Upper lobe of left lung (tissue), 6 donors: ENCODE results near the gene EIF4G3. TPM values are rescaled to one million over a fixed set of nuclear protein-coding genes. Genes with fewer than 3 reads are reported as not detected.

ENCODE experiments used
- ATAC-seq, 2 donors: fragments of 200-7000 bp; cut with Tn5 transposase; one replicate each; pipeline ENCODE4 v1.9.1; 2022; ENCODE audit warnings: mild to moderate bottlenecking in 2 of 2, moderate library complexity in 2 of 2; ENCODE audit not compliant: low FRiP score in 2 of 2
- DNase-seq, 2 donors: peaks; one replicate each; pipeline ENCODE4 v3.0.0-alpha.2; 2019 to 2020
- H3K27ac ChIP-seq, 4 donors: fragments of 200-600 bp; sonication (generic); one replicate each; pipeline ENCODE4 v1.5.1; 2016 to 2019
- H3K27me3 ChIP-seq, 4 donors: fragments of 200-600 bp; sonication (generic); one replicate each; pipeline ENCODE4 v1.5.1; 2017 to 2019
- H3K36me3 ChIP-seq, 4 donors: fragments of 200-600 bp; sonication (generic); one replicate each; pipeline ENCODE4 v1.5.1; 2016 to 2019
- H3K4me1 ChIP-seq, 4 donors: fragments of 200-600 bp; sonication (generic); one replicate each; pipeline ENCODE4 v1.5.1; 2018 to 2019
- H3K4me3 ChIP-seq, 4 donors: fragments of 200-600 bp; sonication (generic); one replicate each; pipeline ENCODE4 v1.5.1; 2017 to 2019; ENCODE audit warnings: mild to moderate bottlenecking in 2 of 4, moderate library complexity in 1 of 4
- H3K9me3 ChIP-seq, 4 donors: fragments of 200-600 bp; sonication (generic); one replicate each; pipeline ENCODE4 v1.5.1; 2018 to 2019
- CTCF ChIP-seq, 6 experiments: fragments of 450-650 bp in 4 of 6; fragments of 200-600 bp in 2 of 6; sonication (generic) in 2 of 6; IDR thresholded peaks; one replicate each; pipeline ENCODE4 v1.5.1; 2016 to 2019; ENCODE audit warnings: antibody characterized with exemption in 6 of 6
- EP300 ChIP-seq, 4 donors: sonication (generic); formaldehyde crosslinking; IDR thresholded peaks; one replicate each; pipeline ENCODE4 v1.5.1; 2017; ENCODE audit warnings: antibody characterized with exemption in 4 of 4, control low read depth in 2 of 4
- POLR2A ChIP-seq, 4 donors: fragments of 450-650 bp; IDR thresholded peaks; one replicate each; pipeline ENCODE4 v1.5.1; 2016 to 2017; ENCODE audit warnings: antibody characterized with exemption in 4 of 4, mild to moderate bottlenecking in 2 of 4
- POLR2AphosphoS5 ChIP-seq, 2 donors: sonication (generic); formaldehyde crosslinking; IDR thresholded peaks; one replicate each; pipeline ENCODE4 v1.5.1; 2017; ENCODE audit warnings: antibody characterized with exemption in 2 of 2
- WGBS, 2 donors: methylation state at CpG; one replicate each; pipeline ENCODE4 v1.1.5; 2017 to 2018; 5-methylcytosine and 5-hydroxymethylcytosine counted together
- total RNA-seq, 6 donors: library from RNA; depleted of rRNA in 4 of 6; stranded (reverse); fragments of >200 nt in 4 of 6; gene quantifications; one replicate each; pipeline versions ENCODE4 v1.1.0 to v1.2.1, GENCODE V29; 2016 to 2021
- donor health status: DM: no; HTN: no; CAD: no; lungs with moderate emphysema.
- donor health status: DM: no; HTN: yes; CAD: no; lungs with severe emphysema.

Gene EIF4G3
- total RNA-seq, 6 donors from 2014 or later = 23.7 to 75.4 (median 38.3) TPM

- ATAC-seq (no peak), DNase-seq (no peak)
- Histone ChIP-seq H3K9me3 (no peaks in the 10 kb centered on the region), H3K27me3 (no peaks in the 10 kb centered on the region), H3K27ac (no peak overlapping the region), H3K4me3 (no peak overlapping the region), H3K4me1 (no peaks in the 10 kb centered on the region), H3K36me3 (no peaks in the 10 kb centered on the region)
- WGBS, 2 donors = 62 to 73% methylated on average over 2 of the region's 2 CpGs
- no peak for TF ChIP-seq POLR2AphosphoS5 (IDR thresholded peaks at IDR 0.05)
Observed at GRCh38 chr1:21115098-21115760, 61.5 kb downstream of the EIF4G3 start.

- no peaks in the 10 kb centered on the region for H3K27me3 ChIP-seq
- 74 to 85% methylated on average over 4 of the region's 4 CpGs for WGBS, 2 donors
- H3K27ac ChIP-seq = no peak overlapping the region
- H3K4me1 ChIP-seq = no peaks in the 10 kb centered on the region
- TF ChIP-seq POLR2A (IDR thresholded peaks at IDR 0.05) = no peak
- TF ChIP-seq POLR2AphosphoS5 (IDR thresholded peaks at IDR 0.05) = no peak
- no peak for TF ChIP-seq CTCF (IDR thresholded peaks at IDR 0.05)
- no peak for TF ChIP-seq EP300 (IDR thresholded peaks at IDR 0.05)
- no peaks in the 10 kb centered on the region for H3K9me3 ChIP-seq
- ATAC-seq (no peak), DNase-seq (no peak)
- no peaks in the 10 kb centered on the region for H3K36me3 ChIP-seq
- H3K4me3 ChIP-seq = no peak overlapping the region
Observed at GRCh38 chr1:21114431-21114830, 62.3 kb downstream of the EIF4G3 start.

DNA sequence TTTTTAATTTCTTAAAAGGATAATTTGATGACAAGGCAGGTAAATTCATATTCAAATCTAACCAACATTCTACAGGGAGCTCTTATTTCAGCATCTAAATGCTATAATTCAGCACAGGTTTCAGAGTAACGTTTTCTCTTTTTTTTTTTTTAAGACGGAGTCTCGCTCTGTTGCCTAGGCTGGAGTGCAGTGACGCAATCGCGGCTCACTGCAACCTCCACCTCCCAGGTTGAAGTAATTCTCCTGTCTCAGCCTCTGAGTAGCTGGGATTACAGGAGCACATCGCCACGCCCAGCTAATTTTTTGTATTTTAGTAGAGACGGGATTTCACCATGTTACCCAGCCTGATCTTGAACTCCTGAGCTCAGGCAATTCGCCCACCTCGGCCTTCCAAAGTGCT lies 66.5 kb downstream of the EIF4G3 start:
- no peaks in the 10 kb centered on the region for H3K36me3 ChIP-seq
- ATAC-seq = no peak
- no peak for TF ChIP-seq CTCF (IDR thresholded peaks at IDR 0.05)
- no peak for TF ChIP-seq POLR2AphosphoS5 (IDR thresholded peaks at IDR 0.05)
- no peak for TF ChIP-seq EP300 (IDR thresholded peaks at IDR 0.05)
- TF ChIP-seq POLR2A (IDR thresholded peaks at IDR 0.05) = no peak
- no peaks in the 10 kb centered on the region for H3K27me3 ChIP-seq
- WGBS, 2 donors = 88 to 94% methylated on average over 11 of the region's 11 CpGs
- no peak overlapping the region for H3K4me3 ChIP-seq
- DNase-seq = no peak
- no peak overlapping the region for H3K27ac ChIP-seq
- H3K9me3 ChIP-seq = no peaks in the 10 kb centered on the region
- no peaks in the 10 kb centered on the region for H3K4me1 ChIP-seq

GRCh38 chr1:21106709-21107108 lies 70.0 kb downstream of the EIF4G3 start:
- DNase-seq (no peak), ATAC-seq (no peak)
- Histone ChIP-seq H3K4me1 (no peaks in the 10 kb centered on the region), H3K9me3 (no peaks in the 10 kb centered on the region), H3K27ac (no peak overlapping the region), H3K27me3 (no peaks in the 10 kb centered on the region), H3K4me3 (no peak overlapping the region), H3K36me3 (no peaks in the 10 kb centered on the region)
- TF ChIP-seq POLR2AphosphoS5 (IDR thresholded peaks at IDR 0.05) (no peak), CTCF (IDR thresholded peaks at IDR 0.05) (no peak), EP300 (IDR thresholded peaks at IDR 0.05) (no peak), POLR2A (IDR thresholded peaks at IDR 0.05) (no peak)
- WGBS, 2 donors = 82% methylated on average over 2 of the region's 2 CpGs

DNA sequence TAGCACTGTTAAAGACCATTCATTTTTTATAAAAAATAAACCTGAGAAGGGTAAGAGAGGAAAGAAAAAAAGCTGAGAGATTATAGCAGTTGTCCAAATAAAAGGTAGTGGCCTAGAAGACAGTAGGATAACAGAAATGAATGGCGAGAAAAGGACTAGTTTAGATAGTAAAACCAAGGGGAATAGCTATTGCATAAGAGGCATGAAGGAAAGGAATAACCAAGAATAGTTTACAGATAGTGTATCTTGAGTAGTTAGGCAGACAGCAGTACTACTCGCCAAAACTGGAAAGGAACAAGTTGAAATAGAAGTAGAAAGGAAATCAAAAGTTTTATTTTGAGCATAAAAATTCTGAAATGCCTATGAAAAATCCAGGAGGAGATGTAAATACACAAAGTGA lies 70.5 kb downstream of the EIF4G3 start:
- Histone ChIP-seq H3K36me3 (no peaks in the 10 kb centered on the region), H3K9me3 (no peaks in the 10 kb centered on the region), H3K4me3 (no peak overlapping the region), H3K27me3 (no peaks in the 10 kb centered on the region), H3K27ac (no peak overlapping the region), H3K4me1 (peaks cover 0 to under 1% (median 0%) of the 10 kb centered on the region in 4 donors)
- TF ChIP-seq POLR2AphosphoS5 (IDR thresholded peaks at IDR 0.05) (no peak), CTCF (IDR thresholded peaks at IDR 0.05) (no peak), EP300 (IDR thresholded peaks at IDR 0.05) (no peak), POLR2A (IDR thresholded peaks at IDR 0.05) (no peak)
- 92 to 93% methylated on average over 2 of the region's 2 CpGs for WGBS, 2 donors
- DNase-seq = no peak
- ATAC-seq = no peak
